ENCODE results near the gene CTSE. TPM values are rescaled to one million over a fixed set of nuclear protein-coding genes. Genes with fewer than 3 reads are reported as not detected.

The CTSE gene
- total and polyA plus RNA-seq, 2 of the 8 experiments (the other 6 are each of a cell fraction or from before 2014, with no cell fraction given) = 0.03 TPM; not detected in 1

DNA sequence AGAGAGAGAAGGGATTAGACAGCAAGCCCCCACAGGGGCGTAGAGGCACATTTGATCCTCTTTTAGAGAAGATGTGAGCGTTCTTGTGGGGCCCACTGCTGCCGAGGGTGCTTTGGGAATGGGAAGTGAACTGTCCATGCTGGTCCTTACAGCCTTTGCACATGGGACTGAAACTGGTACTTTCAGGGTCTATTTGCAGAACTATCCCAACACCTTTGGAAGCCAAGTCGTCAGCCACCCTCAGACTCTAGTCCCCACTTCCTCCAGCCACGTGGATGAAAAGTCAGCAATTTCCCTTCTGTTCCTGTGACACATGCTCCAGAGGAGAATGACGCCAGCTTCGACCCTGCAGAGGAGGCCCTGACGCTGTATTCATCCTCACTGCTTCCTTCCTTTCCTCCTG, 17.9 kb downstream of the CTSE start:
- H3K27me3 ChIP-seq (replicated peaks in 1 of 4; ENCODE audit: control insufficient read depth in 3 of 4, extremely low read depth in 1 of 4, insufficient read depth in 3 of 4, low read length in 3 of 4) = peaks cover 0 to 4% (median 0%) of the 10 kb centered on the region in 4 experiments; a peak in 4 of 7 replicates
- H3K14ac ChIP-seq (ENCODE audit: insufficient read length) = no peak overlapping the region
- no peaks in the 10 kb centered on the region for H3K79me1 ChIP-seq (ENCODE audit: low read depth, low read length)
- no peak overlapping the region for H3K27ac ChIP-seq (ENCODE audit: low read depth, low read length)
- H4K5ac ChIP-seq (ENCODE audit: insufficient read length, low read depth, low read length) = no peak overlapping the region
- no peak overlapping the region for H3K18ac ChIP-seq (ENCODE audit: extremely low read depth, low read length)
- no peak overlapping the region for H2BK15ac ChIP-seq (ENCODE audit: low read length)
- H3K36me3 ChIP-seq (ENCODE audit: control insufficient read depth in 2 of 4, insufficient read depth in 4 of 4, low read length in 3 of 4) = no peaks in the 10 kb centered on the region
- CTCF ChIA-PET (ENCODE audit: partially characterized antibody) = interaction anchor here (1.1 to 1.7 kb wide), 5 partner anchors 8 to 214 kb away, joined by 3 to 6 read pairs (median 4); no protein-coding TSS in a partner anchor
- no peak overlapping the region for H3K56ac ChIP-seq (replicated peaks; ENCODE audit: insufficient read length, low read depth, low read length)
- peaks cover 12% of the 10 kb centered on the region for H3K23me2 ChIP-seq (ENCODE audit: low read depth, low read length)
- no peaks in the 10 kb centered on the region; a peak in 1 of 4 replicates for H3K79me2 ChIP-seq (ENCODE audit: control insufficient read depth in 1 of 2, insufficient read depth in 2 of 2, low read length in 2 of 2)
- no peak overlapping the region for H2BK5ac ChIP-seq (ENCODE audit: low read depth, low read length)
- no peak overlapping the region for H2AK5ac ChIP-seq (ENCODE audit: low read depth, low read length)
- no peak overlapping the region for H3K4me2 ChIP-seq (ENCODE audit: insufficient read depth in 1 of 2, low read depth in 2 of 2, low read length in 2 of 2)
- H3K9me3 ChIP-seq (ENCODE audit: insufficient read depth in 2 of 2, low read depth in 1 of 2, low read length in 1 of 2) = no peaks in the 10 kb centered on the region
- no peak overlapping the region for H4K91ac ChIP-seq (replicated peaks; ENCODE audit: insufficient read length, low read length)
- DNase-seq (ENCODE audit: low read depth in 1 of 2, low spot score in 2 of 2) (no peak), FAIRE-seq (no peak)
- 92% methylated on average over 8 of the region's 8 CpGs; no CpG with 5 or more reads in 1 of the 2 experiments for WGBS, 2 experiments (ENCODE audit: extremely low coverage in 1 of 2, insufficient coverage in 1 of 2, insufficient read length in 1 of 2, insufficient replicate concordance in 2 of 2, low coverage in 1 of 2, low lambda C conversion rate in 2 of 2, missing lambda C conversion rate in 1 of 2)
- H2AFZ ChIP-seq (ENCODE audit: low read length) = no peak overlapping the region
- H3K4me1 ChIP-seq (replicated peaks in 1 of 4; ENCODE audit: control insufficient read depth in 3 of 4, insufficient read depth in 4 of 4, low read length in 3 of 4) = no peaks in the 10 kb centered on the region; a peak in 1 of 7 replicates
- H3K4me3 ChIP-seq (ENCODE audit: extremely low read depth in 1 of 4, insufficient read depth in 2 of 4, low read depth in 3 of 4, low read length in 4 of 4) = no peak overlapping the region
- TF ChIP-seq TBP (IDR thresholded peaks at IDR 0.05; ENCODE audit: low read depth, low read length) = no peak
- no peak for TF ChIP-seq RAD21 (IDR thresholded peaks at IDR 0.05 in 1 of 2, conservative IDR thresholded peaks at IDR 0.05 in 1 of 2; ENCODE audit: low read depth in 2 of 2, low read length in 2 of 2)
- TF ChIP-seq YY1 (IDR thresholded peaks at IDR 0.05; ENCODE audit: low read depth, low read length) = no peak
- TF ChIP-seq FOSL1 (IDR thresholded peaks at IDR 0.05; ENCODE audit: insufficient read depth, low read depth, low read length) = no peak
- no peak for TF ChIP-seq POLR2AphosphoS5 (IDR thresholded peaks at IDR 0.05; ENCODE audit: low read depth, low read length)
- no peak for TF ChIP-seq CBX5 (IDR thresholded peaks at IDR 0.05; ENCODE audit: low read depth, low read length)
- TF ChIP-seq, protein P1, sequence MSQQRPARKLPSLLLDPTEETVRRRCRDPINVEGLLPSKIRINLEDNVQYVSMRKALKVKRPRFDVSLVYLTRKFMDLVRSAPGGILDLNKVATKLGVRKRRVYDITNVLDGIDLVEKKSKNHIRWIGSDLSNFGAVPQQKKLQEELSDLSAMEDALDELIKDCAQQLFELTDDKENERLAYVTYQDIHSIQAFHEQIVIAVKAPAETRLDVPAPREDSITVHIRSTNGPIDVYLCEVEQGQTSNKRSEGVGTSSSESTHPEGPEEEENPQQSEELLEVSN (IDR thresholded peaks at IDR 0.05) = no peak
- TF ChIP-seq GTF2F1 (IDR thresholded peaks at IDR 0.05; ENCODE audit: borderline replicate concordance, low read depth, low read length) = no peak
- TF ChIP-seq EZH2 (IDR thresholded peaks at IDR 0.05; ENCODE audit: low read depth, low read length, severe bottlenecking) = no peak
- TF ChIP-seq, protein P2, sequence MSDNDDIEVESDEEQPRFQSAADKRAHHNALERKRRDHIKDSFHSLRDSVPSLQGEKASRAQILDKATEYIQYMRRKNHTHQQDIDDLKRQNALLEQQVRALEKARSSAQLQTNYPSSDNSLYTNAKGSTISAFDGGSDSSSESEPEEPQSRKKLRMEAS (IDR thresholded peaks at IDR 0.05) = no peak
- no peak overlapping the region for H3K4ac ChIP-seq (replicated peaks; ENCODE audit: insufficient read length, low read depth, low read length)
- no peak overlapping the region for H3K9ac ChIP-seq (replicated peaks in 1 of 4; ENCODE audit: extremely low read depth in 1 of 4, low read depth in 3 of 4, low read length in 3 of 4)
- no peak overlapping the region for H2BK20ac ChIP-seq (ENCODE audit: low read length)
- H2BK12ac ChIP-seq (ENCODE audit: low read depth, low read length) = no peak overlapping the region
- POLR2A ChIA-PET (ENCODE audit: partially characterized antibody) = no interaction called here
- H2BK120ac ChIP-seq (replicated peaks; ENCODE audit: low read depth, low read length) = no peak overlapping the region
- peaks cover 0 to 11% of the 10 kb centered on the region in 2 experiments for H4K20me1 ChIP-seq (replicated peaks in 1 of 2; ENCODE audit: control insufficient read depth in 1 of 2, insufficient read depth in 2 of 2, low read length in 2 of 2)
- no peak overlapping the region for H3K23ac ChIP-seq (ENCODE audit: insufficient read length)
- no peak overlapping the region for H4K8ac ChIP-seq (ENCODE audit: extremely low read depth, insufficient read depth, low read length)

All from H1 (cell line).